Neuronal stem cell (in vitro differentiated cells): ENCODE measurements around the gene ZNF236.

Experiments
- DNase-seq: peaks from one replicate; pipeline ENCODE4 v3.0.0-alpha.2; 2013; ENCODE audit warnings: low spot score
- H2AFZ ChIP-seq: one replicate; pipeline ENCODE4 v1.6.1; 2013; ENCODE audit warnings: mild to moderate bottlenecking, low read length, inconsistent platforms
- H2AK5ac ChIP-seq: 2 replicates; pipeline ENCODE4 v1.6.1; 2013; ENCODE audit warnings: low read depth, mild to moderate bottlenecking, inconsistent platforms, low read length, moderate library complexity, mixed read lengths
- H2BK120ac ChIP-seq: 2 replicates; pipeline ENCODE4 v1.6.1; 2013; ENCODE audit warnings: low read depth, mild to moderate bottlenecking, inconsistent platforms, low read length, moderate library complexity, mixed read lengths
- H2BK12ac ChIP-seq: one replicate; pipeline ENCODE4 v1.6.1; 2013; ENCODE audit warnings: low read length, inconsistent platforms
- H2BK15ac ChIP-seq: 2 replicates; pipeline ENCODE4 v1.6.1; 2013; ENCODE audit warnings: mild to moderate bottlenecking, low read length, inconsistent platforms, mixed read lengths
- H2BK5ac ChIP-seq: one replicate; pipeline ENCODE4 v1.6.1; 2013; ENCODE audit warnings: inconsistent platforms, mild to moderate bottlenecking, low read length, moderate library complexity
- H3K14ac ChIP-seq: one replicate; pipeline ENCODE4 v1.6.1; 2013; ENCODE audit warnings: low read length, inconsistent platforms
- H3K18ac ChIP-seq: 2 replicates; pipeline ENCODE4 v1.6.1; 2013; ENCODE audit warnings: low read length, inconsistent platforms
- H3K23ac ChIP-seq: 2 replicates; pipeline ENCODE4 v1.6.1; 2013; ENCODE audit warnings: low read depth, mild to moderate bottlenecking, mixed read lengths, low read length, inconsistent platforms; ENCODE audit not compliant: poor library complexity
- H3K27ac ChIP-seq: replicated peaks from 3 replicates; pipeline ENCODE4 v1.5.1; 2013; ENCODE audit warnings: low read length, inconsistent platforms
- H3K27me3 ChIP-seq, 3 experiments: 2 replicates each; pipeline ENCODE4 v1.6.1; 2013; ENCODE audit warnings: low read length in 3 of 3, mild to moderate bottlenecking in 2 of 3, inconsistent platforms in 1 of 3, low read depth in 1 of 3, mixed read lengths in 1 of 3, moderate library complexity in 1 of 3; ENCODE audit not compliant: control insufficient read depth in 3 of 3, insufficient read depth in 3 of 3
- H3K36me3 ChIP-seq, 2 donors: replicated peaks in 1 of 2; 2 replicates each; pipeline ENCODE4 v1.6.1; 2013; ENCODE audit warnings: low read length in 2 of 2; ENCODE audit not compliant: control insufficient read depth in 2 of 2, insufficient read depth in 2 of 2
- H3K4ac ChIP-seq: 2 replicates; pipeline ENCODE4 v1.6.1; 2013; ENCODE audit warnings: inconsistent platforms, mild to moderate bottlenecking, low read length, moderate library complexity
- H3K4me1 ChIP-seq, 2 donors: 1 replicate in 1 of 2; 2 replicates in 1 of 2; pipeline ENCODE4 v1.6.1; 2013; ENCODE audit warnings: low read length in 2 of 2, low read depth in 1 of 2; ENCODE audit not compliant: control insufficient read depth in 2 of 2, insufficient read depth in 1 of 2
- H3K4me2 ChIP-seq: one replicate; pipeline ENCODE4 v1.6.1; 2013; ENCODE audit warnings: mild to moderate bottlenecking, low read length, inconsistent platforms; ENCODE audit not compliant: insufficient read depth, poor library complexity, severe bottlenecking
- H3K4me3 ChIP-seq, 2 donors: 2 replicates each; pipeline ENCODE4 v1.5.1; 2013; ENCODE audit warnings: low read length in 2 of 2, mild to moderate bottlenecking in 2 of 2, inconsistent platforms in 1 of 2, moderate library complexity in 1 of 2
- H3K79me1 ChIP-seq: one replicate; pipeline ENCODE4 v1.6.1; 2013; ENCODE audit warnings: low read depth, mild to moderate bottlenecking, inconsistent platforms, low read length, moderate library complexity
- H3K9ac ChIP-seq: one replicate; pipeline ENCODE4 v1.6.1; 2013; ENCODE audit warnings: mild to moderate bottlenecking, low read depth, low read length, inconsistent platforms; ENCODE audit not compliant: poor library complexity
- H3K9me3 ChIP-seq, 2 donors: replicated peaks in 1 of 2; 2 replicates each; pipeline versions ENCODE3 to v1.6.1; 2013; ENCODE audit warnings: low read length in 2 of 2, mild to moderate bottlenecking in 2 of 2, inconsistent platforms in 1 of 2, low read depth in 1 of 2, mixed read lengths in 1 of 2, moderate library complexity in 1 of 2; ENCODE audit not compliant: control insufficient read depth in 2 of 2, insufficient read depth in 1 of 2
- H4K8ac ChIP-seq: one replicate; pipeline ENCODE4 v1.6.1; 2013; ENCODE audit warnings: low read depth, mild to moderate bottlenecking, inconsistent platforms, low read length, moderate library complexity
- H4K91ac ChIP-seq: one replicate; pipeline ENCODE4 v1.6.1; 2013; ENCODE audit warnings: low read length, low read depth, mild to moderate bottlenecking, inconsistent platforms; ENCODE audit not compliant: poor library complexity
- WGBS, 2 donors: extraction: QIAGEN DNeasy Blood & Tissue Kit; methylation state at CpG; one replicate each; pipeline ENCODE4 v1.1.7; 2013; ENCODE audit warnings: missing lambda C conversion rate in 2 of 2, mixed read lengths in 1 of 2; ENCODE audit not compliant: insufficient read length in 2 of 2, insufficient replicate concordance in 1 of 2; ENCODE audit errors: extremely low coverage in 2 of 2; 5-methylcytosine and 5-hydroxymethylcytosine counted together

The ZNF236 gene

DNA sequence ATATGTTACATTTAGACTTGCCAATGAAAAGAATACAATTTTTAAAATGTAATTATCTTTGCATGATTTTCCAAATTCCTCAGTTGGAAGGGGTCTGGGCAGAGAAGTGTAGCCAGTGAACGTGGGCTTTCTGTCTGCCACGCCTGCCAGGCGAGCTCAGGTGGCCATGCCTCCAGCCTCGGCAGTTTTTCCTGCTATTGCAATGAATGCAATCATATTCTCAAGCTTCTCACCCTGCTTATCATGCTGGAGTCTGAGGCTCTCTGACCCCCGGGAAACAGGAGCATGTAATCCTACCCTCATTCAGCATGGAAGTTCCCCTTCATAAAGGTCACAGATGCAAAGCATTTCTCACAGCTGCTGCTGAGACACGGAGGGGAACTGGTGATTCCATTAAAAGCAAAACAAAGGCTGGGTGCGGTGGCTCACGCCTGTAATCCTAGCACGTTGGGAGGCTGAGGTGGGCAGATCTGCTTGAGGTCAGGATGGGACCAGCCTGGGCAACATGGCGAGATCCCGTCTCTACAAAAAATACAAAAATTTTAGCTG, 155.4 kb downstream of the ZNF236 start:
- Histone ChIP-seq H3K79me1 (no peaks in the 10 kb centered on the region), H3K4me2 (no peak overlapping the region), H3K9ac (no peak overlapping the region), H4K8ac (no peak overlapping the region), H3K18ac (no peak overlapping the region), H2BK120ac (no peak overlapping the region), H3K4me3 (no peak overlapping the region), H3K36me3 (peaks cover 0 to 10% of the 10 kb centered on the region in 2 donors), H3K4ac (no peak overlapping the region), H2AFZ (no peak overlapping the region), H3K27me3 (no peaks in the 10 kb centered on the region), H2BK15ac (no peak overlapping the region), H2BK12ac (no peak overlapping the region), H3K4me1 (peaks cover 0 to 18% of the 10 kb centered on the region in 2 donors), H3K9me3 (no peaks in the 10 kb centered on the region), H2AK5ac (no peak overlapping the region), H4K91ac (no peak overlapping the region), H3K23ac (no peak overlapping the region), H3K27ac (no peak overlapping the region), H3K14ac (no peak overlapping the region), H2BK5ac (no peak overlapping the region)
- no peak for DNase-seq
- WGBS, 2 donors: no CpG with 5 or more reads among the region's 11 CpGs

DNA sequence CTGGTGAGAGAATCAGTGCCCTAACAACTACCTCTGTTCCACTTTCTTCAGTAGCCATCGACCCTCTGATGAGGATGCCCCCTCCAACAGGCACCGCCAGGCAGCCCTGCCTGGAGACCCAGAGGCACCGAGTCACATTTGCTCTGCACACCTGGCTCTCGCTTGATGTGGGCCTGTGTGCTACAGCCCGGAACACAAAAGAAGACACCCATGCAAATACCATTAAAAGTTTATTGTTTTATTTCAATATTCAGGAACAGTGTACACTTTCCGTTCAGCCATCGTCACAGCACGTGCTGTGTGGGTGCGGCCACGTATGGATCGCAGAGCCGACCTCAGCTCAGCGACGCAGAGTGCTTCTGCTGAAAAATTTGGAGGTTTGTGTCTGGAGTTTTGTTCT, 156.3 kb downstream of the ZNF236 start:
- no peak overlapping the region for H3K14ac ChIP-seq
- H3K23ac ChIP-seq: no peak overlapping the region
- H2BK12ac ChIP-seq: no peak overlapping the region
- H3K9ac ChIP-seq: no peak overlapping the region
- no peak overlapping the region for H3K4me3 ChIP-seq
- H3K4me2 ChIP-seq: no peak overlapping the region
- no peak overlapping the region for H3K18ac ChIP-seq
- no peak overlapping the region for H4K8ac ChIP-seq
- no peak for DNase-seq
- no peak overlapping the region for H2BK120ac ChIP-seq
- peaks cover 0 to 5% of the 10 kb centered on the region in 2 donors for H3K36me3 ChIP-seq
- no peak overlapping the region for H2AFZ ChIP-seq
- H3K9me3 ChIP-seq: no peaks in the 10 kb centered on the region
- H3K27ac ChIP-seq: no peak overlapping the region
- H3K27me3 ChIP-seq: no peaks in the 10 kb centered on the region
- no peaks in the 10 kb centered on the region for H3K79me1 ChIP-seq
- H3K4ac ChIP-seq: no peak overlapping the region
- H2AK5ac ChIP-seq: no peak overlapping the region
- H4K91ac ChIP-seq: no peak overlapping the region
- no peak overlapping the region for H2BK15ac ChIP-seq
- no CpG with 5 or more reads among the region's 14 CpGs for WGBS, 2 donors
- H3K4me1 ChIP-seq: peaks cover 1 to 20% of the 10 kb centered on the region in 2 donors
- no peak overlapping the region for H2BK5ac ChIP-seq

DNA sequence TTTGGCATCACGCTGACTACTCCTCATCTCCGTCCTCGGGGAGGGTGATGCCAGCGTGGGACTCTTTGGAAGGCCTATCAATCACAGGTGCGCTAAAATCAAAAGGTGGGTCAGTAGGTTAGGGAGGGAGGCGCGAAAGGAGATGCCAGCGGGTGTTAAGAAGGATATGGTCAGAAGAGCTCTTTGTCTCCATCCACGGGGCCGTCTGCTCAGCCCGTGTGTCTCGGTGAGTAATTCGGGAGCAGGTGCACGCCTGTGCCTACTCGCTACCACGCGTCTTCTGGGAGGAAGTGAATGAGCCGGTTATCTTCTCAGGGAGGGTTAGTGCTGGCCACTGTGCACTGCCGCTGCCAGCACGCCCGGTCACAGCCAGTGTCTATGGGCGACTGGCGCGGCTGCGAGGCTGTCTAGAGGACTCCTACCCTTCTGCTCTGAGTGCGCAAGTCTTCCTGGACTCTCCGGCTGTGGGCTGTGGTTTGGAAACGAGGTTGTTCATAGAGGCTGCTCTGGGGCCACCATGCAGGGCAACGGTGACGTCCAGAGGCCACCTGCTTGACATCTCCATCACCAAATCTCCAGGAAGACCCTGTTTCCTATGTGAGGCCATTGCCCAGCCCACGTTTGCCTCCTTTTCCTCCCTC, 156.9 kb downstream of the ZNF236 start:
- Histone ChIP-seq H3K14ac (no peak overlapping the region), H2BK120ac (no peak overlapping the region), H2BK5ac (no peak overlapping the region), H3K4ac (no peak overlapping the region), H4K91ac (no peak overlapping the region), H3K4me2 (no peak overlapping the region), H2BK12ac (no peak overlapping the region), H3K4me1 (peaks cover 3 to 16% of the 10 kb centered on the region in 2 donors), H3K27me3 (no peaks in the 10 kb centered on the region), H3K9ac (no peak overlapping the region), H2AK5ac (no peak overlapping the region), H2AFZ (no peak overlapping the region), H3K79me1 (no peaks in the 10 kb centered on the region), H3K23ac (no peak overlapping the region), H3K18ac (peak overlapping the region; percentile 69), H3K4me3 (no peak overlapping the region), H2BK15ac (no peak overlapping the region), H3K9me3 (no peaks in the 10 kb centered on the region), H3K36me3 (no peaks in the 10 kb centered on the region), H3K27ac (no peak overlapping the region), H4K8ac (no peak overlapping the region)
- WGBS, 2 donors: no CpG with 5 or more reads among the region's 31 CpGs
- DNase-seq: no peak

DNA sequence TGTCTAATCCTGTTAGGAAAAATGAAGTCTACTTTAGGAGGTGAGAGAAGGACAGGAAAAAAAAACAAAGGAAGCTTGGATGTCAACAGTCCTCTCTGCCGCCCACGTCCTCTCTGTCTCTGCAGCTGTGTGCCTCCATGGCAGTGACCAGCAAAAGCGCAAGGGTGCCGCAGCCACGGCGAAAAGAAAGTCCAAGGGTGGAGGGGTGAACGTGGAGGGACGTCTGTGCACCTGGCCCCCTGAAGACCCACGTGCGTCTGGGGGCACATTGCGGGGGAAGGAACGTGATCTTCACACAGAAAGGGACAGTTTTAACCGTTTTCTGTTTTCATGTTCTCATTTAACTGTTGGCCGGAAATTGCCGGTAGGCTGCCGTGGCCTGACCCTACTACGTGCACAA, 157.5 kb downstream of the ZNF236 start:
- Histone ChIP-seq H2BK12ac (no peak overlapping the region), H3K4me2 (no peak overlapping the region), H3K27me3 (no peaks in the 10 kb centered on the region), H4K8ac (no peak overlapping the region), H2BK120ac (no peak overlapping the region), H3K4me1 (peaks cover 3 to 13% of the 10 kb centered on the region in 2 donors), H3K14ac (peak overlapping the region; percentile 72), H4K91ac (no peak overlapping the region), H2BK15ac (no peak overlapping the region), H3K23ac (peak overlapping the region; percentile 6), H3K36me3 (no peaks in the 10 kb centered on the region), H3K18ac (peak overlapping the region; percentile 78), H3K4me3 (no peak overlapping the region), H3K9ac (no peak overlapping the region), H3K9me3 (no peaks in the 10 kb centered on the region), H3K4ac (no peak overlapping the region), H2BK5ac (no peak overlapping the region), H2AK5ac (no peak overlapping the region), H2AFZ (no peak overlapping the region), H3K79me1 (no peaks in the 10 kb centered on the region), H3K27ac (no peak overlapping the region)
- no CpG with 5 or more reads among the region's 17 CpGs for whole genome bisulfite sequencing, 2 donors
- DNase-seq: no peak
